Activated CD4-positive, alpha-beta T cell treated with anti-CD3 and anti-CD28 coated beads, Interleukin-2, amount 10 ng/mL, durations not matched to agents 24 days and 14 days (primary cell): Measurements from ENCODE around the gene ORM2. TPM values are rescaled to one million over a fixed set of nuclear protein-coding genes. Genes with fewer than 3 reads are reported as not detected.

Experiments used
- DNase-seq: peaks from one replicate; pipeline ENCODE4 v3.0.0; 2022
- H3K27ac Mint-ChIP-seq: one replicate; pipeline ENCODE4 v1.8.0; 2022; ENCODE audit warnings: mild to moderate bottlenecking, mixed read lengths
- H3K27me3 Mint-ChIP-seq: one replicate; pipeline ENCODE4 v1.8.0; 2022; ENCODE audit warnings: mixed read lengths
- H3K36me3 Mint-ChIP-seq: one replicate; pipeline ENCODE4 v1.8.0; 2022; ENCODE audit warnings: low read depth, mild to moderate bottlenecking, mixed read lengths
- H3K4me1 Mint-ChIP-seq: one replicate; pipeline ENCODE4 v1.8.0; 2021; ENCODE audit warnings: mixed read lengths
- H3K4me3 Mint-ChIP-seq: one replicate; pipeline ENCODE4 v1.8.0; 2022; ENCODE audit warnings: mild to moderate bottlenecking, moderate library complexity, mixed read lengths
- H3K9me3 Mint-ChIP-seq: one replicate; pipeline ENCODE4 v1.8.0; 2021; ENCODE audit warnings: mixed read lengths
- intact Hi-C: fragments of 100-400 bp; cut with micrococcal nuclease; formaldehyde crosslinking; loops from one replicate; pipeline ENCODE4 v1.15.1; 2023
- total RNA-seq: library from RNA; stranded (reverse); gene quantifications from 2 replicates; pipeline ENCODE4 v1.2.3, GENCODE V29; 2022

ORM2 gene
- total RNA-seq, 1 donor from 2014 or later = not detected

DNA sequence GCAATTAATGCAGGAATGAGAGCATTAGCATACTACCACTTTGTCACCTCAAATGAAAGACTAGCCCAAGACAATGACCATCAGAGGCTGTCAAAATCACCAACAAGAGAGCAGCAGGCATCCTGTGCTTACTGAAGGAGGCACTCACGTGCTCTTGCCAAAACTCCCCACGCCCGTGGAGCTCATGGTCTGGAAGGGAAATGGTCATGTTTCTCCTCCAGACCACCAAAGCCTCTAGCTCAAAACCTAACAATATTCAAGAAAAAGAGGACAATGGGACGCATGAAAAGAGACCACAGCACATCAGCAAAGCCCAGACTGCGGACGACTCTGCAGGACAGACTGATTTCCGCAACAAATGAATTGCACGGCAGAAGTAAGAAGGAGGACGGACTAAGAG lies 45.3 kb downstream of the ORM2 start:
- no peak for DNase-seq
- Mint-ChIP-seq H3K36me3 (peaks cover 77% of the 10 kb centered on the region), H3K9me3 (no peaks in the 10 kb centered on the region), H3K27me3 (no peaks in the 10 kb centered on the region), H3K4me1 (peaks cover 80% of the 10 kb centered on the region), H3K4me3 (peak overlapping the region; percentile 24), H3K27ac (peak overlapping the region; percentile 96)
- intact Hi-C loops = loop anchor here (1.0 kb wide), 1 partner anchor 12 kb away; no protein-coding TSS in a partner anchor

DNA sequence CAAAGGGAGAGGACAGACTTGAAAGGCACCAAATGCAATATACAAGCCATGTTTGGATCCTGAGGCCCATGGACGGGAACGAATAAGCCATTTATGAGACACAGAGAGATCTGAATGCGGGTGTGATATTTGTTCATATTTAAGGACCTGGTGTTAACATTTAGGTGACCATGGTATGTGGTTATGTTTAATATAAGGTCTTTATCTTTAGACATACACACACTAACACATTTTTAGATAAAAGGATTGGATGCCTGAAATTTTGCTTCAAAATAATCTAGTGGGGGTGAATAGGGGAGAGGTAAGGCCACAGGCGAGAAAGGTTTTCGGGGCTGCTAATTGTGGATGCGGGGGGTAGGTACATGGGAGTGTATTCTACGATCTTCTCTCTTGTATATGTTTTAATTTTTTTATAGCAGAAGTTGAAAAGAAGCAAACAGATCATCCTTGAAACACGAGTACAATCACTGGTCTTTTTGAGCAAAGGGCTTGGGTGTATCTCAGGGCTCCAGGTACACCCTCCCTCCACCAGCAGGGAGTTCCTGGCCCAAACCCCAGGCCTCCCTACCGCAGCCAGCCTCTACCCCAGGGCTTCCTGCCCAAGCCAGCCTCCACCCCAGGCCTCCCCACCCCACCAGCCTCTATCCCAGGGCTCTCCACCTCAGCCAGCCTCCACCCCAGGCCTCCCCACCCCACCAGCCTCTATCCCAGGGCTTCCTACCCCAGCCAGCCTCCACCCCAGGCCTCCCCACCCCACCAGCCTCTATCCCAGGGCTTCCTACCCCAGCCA lies 45.9 kb downstream of the ORM2 start:
- Mint-ChIP-seq H3K9me3 (no peaks in the 10 kb centered on the region), H3K4me3 (peak overlapping the region; percentile 24), H3K4me1 (peaks cover 83% of the 10 kb centered on the region), H3K36me3 (peaks cover 78% of the 10 kb centered on the region), H3K27me3 (no peaks in the 10 kb centered on the region), H3K27ac (peak overlapping the region; percentile 96)
- intact Hi-C loops = no loop called here
- no peak for DNase-seq

DNA sequence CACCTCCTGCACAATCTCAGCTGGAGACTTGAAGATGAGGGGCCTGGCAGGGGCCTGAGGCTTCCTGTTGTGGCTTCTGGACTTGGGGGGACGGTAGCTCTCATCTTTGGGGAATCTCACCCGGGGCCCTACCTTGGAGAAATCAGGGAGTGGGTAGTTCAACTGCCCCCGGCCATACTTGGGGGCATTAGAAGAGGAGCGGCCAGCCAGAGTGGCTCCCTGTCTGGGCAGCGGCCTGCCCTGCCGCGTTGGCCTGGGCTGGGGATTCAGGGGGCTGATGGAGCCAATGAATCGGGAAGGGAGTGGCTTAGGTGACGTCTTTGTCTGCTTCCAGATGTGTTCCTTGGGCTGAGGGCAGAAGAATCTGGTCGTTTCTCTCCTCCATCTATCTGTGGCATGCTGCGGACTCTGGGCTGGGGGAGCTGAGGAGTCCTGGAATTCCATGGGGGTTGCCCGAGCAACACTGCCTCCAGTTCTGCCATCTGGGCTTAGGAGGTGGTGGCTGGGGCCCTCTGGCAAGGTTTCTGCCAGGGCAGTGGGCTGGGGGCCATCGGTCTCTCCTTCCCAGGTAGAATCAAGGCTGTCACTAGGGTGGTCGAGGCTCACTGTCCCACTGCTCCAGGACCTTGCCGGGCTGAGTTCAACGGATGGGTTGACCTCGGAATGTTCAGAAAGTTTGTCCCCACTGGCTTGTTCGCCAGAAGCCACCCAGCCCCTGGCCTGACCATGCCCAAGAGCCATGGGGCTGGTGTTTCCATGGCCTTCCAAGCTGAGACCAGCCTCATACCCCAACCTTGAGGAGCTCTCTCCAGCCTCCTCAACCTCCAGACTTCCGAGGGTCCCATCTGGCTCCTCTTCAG lies 47.1 kb downstream of the ORM2 start:
- H3K36me3 Mint-ChIP-seq = peaks cover 76% of the 10 kb centered on the region
- H3K27ac Mint-ChIP-seq = peak overlapping the region; percentile 87
- H3K9me3 Mint-ChIP-seq = no peaks in the 10 kb centered on the region
- no peaks in the 10 kb centered on the region for H3K27me3 Mint-ChIP-seq
- peaks cover 77% of the 10 kb centered on the region for H3K4me1 Mint-ChIP-seq
- DNase-seq = no peak
- intact Hi-C loops = no loop called here
- H3K4me3 Mint-ChIP-seq = no peak overlapping the region

DNA sequence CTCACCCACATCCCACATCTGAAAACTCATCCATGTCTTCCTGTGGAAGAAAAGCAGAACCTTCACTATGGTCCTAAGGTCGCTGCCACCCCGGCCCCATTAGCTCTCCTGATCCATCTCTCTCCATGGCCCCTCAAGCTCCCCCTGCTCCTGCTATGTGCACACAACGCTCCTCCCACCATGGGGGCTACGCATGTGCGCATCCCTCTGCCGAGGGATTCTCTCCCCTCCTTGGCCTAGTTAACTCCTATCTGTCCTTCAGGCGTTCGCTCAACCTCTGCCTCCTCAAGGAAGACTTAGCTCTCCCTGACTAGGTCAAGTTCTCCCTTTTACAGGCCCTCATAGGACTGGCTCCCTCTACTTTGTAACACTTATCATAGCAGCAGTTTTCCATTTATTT lies 48.3 kb downstream of the ORM2 start:
- no peak for DNase-seq
- intact Hi-C loops = no loop called here
- Mint-ChIP-seq H3K27me3 (no peaks in the 10 kb centered on the region), H3K4me3 (peak overlapping the region; percentile 51), H3K9me3 (no peaks in the 10 kb centered on the region), H3K27ac (peak overlapping the region; percentile 87), H3K4me1 (peaks cover 75% of the 10 kb centered on the region), H3K36me3 (peaks cover 77% of the 10 kb centered on the region)

DNA sequence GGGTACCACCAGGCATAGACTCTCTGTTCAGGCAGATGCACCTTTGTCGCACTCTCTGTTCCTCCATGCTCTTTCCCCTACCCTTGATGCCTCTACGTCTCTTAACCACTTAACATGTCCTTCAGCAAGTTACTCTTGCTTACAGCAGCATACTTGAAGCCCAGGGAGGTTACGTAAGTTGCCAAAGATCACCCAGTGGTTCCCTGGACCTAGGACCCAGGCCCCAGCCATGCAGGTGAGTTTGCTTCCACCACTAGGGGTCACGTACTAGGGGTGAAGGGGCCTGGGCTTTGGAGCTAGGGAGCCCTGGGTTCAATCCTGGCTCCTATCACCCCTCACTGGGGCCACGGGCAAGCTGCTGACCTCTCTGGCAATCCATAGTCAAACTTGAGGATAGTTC lies 49.2 kb downstream of the ORM2 start:
- Mint-ChIP-seq H3K36me3 (peaks cover 77% of the 10 kb centered on the region), H3K27ac (peak overlapping the region; percentile 87), H3K9me3 (no peaks in the 10 kb centered on the region), H3K4me1 (peaks cover 79% of the 10 kb centered on the region), H3K4me3 (peak overlapping the region; percentile 51), H3K27me3 (no peaks in the 10 kb centered on the region)
- intact Hi-C loops = no loop called here
- DNase-seq = no peak

Other genes with a start within 250 kb of the ORM2 start
- gene KIF12, start 230.6 kb upstream of the ORM2 start, total RNA-seq = not detected in 2 replicates
- gene COL27A1, start 174.3 kb upstream of the ORM2 start, total RNA-seq = 8.5 and 9.7 TPM in 2 replicates
- not detected in 2 replicates for gene ORM1, start 6.8 kb upstream of the ORM2 start, total RNA-seq
- gene AKNA, start 58.1 kb downstream of the ORM2 start, total RNA-seq = 149 and 150 TPM in 2 replicates
- 2.0 and 2.1 TPM in 2 replicates for gene WHRN, start 175.6 kb downstream of the ORM2 start, total RNA-seq